GM10248 (cell line): Measurements from ENCODE around the gene RABEP2.

ENCODE experiments used
- CTCF ChIA-PET: fragments of 300-600 bp; sonication (Branson Sonifier 250); formaldehyde crosslinking; extraction: SDS; loops from one replicate; lab custom pipeline; 2021; ENCODE audit warnings: antibody characterized with exemption; lab: Yijun Ruan, JAX
- POLR2A ChIA-PET: fragments of 350-650 bp; sonication (Branson Sonifier 250); formaldehyde crosslinking; extraction: SDS; loops from one replicate; lab custom pipeline; 2020; ENCODE audit warnings: antibody characterized with exemption; lab: Yijun Ruan, JAX
- DNase-seq: peaks from one replicate; pipeline ENCODE4 v3.0.0; 2012; ENCODE audit errors: extremely low spot score
- TF ChIP-seq, protein P1 (sequence below): IDR thresholded peaks from 2 replicates; pipeline ENCODE4 v1.5.1; 2012; ENCODE audit warnings: mild to moderate bottlenecking, low read depth; ENCODE audit errors: extremely low read depth, missing control alignments, control extremely low read depth

RABEP2 gene

DNA sequence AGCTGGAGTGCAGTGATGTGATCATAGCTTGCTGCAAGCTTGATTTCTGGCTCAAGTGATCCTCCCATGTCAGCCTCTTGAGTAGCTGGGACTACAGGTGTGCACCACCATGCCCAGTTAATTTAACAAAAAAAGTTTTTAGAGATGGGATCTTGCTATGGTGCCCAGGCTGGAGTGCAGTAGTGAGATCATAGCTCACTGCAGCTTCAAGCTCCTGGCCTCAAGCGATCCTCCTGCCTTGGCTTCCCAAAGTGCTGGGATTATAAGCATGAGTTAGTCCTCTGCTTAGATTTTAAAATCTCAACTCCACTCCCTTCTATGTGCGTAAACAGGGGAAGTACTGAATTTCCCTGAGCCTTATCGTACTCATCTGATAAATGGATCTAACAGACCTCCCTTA is 6.3 kb downstream of the RABEP2 start:
- TF ChIP-seq, protein P1, sequence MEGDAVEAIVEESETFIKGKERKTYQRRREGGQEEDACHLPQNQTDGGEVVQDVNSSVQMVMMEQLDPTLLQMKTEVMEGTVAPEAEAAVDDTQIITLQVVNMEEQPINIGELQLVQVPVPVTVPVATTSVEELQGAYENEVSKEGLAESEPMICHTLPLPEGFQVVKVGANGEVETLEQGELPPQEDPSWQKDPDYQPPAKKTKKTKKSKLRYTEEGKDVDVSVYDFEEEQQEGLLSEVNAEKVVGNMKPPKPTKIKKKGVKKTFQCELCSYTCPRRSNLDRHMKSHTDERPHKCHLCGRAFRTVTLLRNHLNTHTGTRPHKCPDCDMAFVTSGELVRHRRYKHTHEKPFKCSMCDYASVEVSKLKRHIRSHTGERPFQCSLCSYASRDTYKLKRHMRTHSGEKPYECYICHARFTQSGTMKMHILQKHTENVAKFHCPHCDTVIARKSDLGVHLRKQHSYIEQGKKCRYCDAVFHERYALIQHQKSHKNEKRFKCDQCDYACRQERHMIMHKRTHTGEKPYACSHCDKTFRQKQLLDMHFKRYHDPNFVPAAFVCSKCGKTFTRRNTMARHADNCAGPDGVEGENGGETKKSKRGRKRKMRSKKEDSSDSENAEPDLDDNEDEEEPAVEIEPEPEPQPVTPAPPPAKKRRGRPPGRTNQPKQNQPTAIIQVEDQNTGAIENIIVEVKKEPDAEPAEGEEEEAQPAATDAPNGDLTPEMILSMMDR: no peak
- ChIA-PET CTCF (interaction anchor here (1.1 to 2.2 kb wide), 2 partner anchors 26 to 45 kb away, joined by 3 to 5 read pairs; no protein-coding TSS in a partner anchor), POLR2A (interaction anchor here (1.0 kb wide), 1 partner anchor 56 kb away, joined by 3 read pairs; the partner anchor contains the start of gene SPNS1)
- no peak for DNase-seq

DNA sequence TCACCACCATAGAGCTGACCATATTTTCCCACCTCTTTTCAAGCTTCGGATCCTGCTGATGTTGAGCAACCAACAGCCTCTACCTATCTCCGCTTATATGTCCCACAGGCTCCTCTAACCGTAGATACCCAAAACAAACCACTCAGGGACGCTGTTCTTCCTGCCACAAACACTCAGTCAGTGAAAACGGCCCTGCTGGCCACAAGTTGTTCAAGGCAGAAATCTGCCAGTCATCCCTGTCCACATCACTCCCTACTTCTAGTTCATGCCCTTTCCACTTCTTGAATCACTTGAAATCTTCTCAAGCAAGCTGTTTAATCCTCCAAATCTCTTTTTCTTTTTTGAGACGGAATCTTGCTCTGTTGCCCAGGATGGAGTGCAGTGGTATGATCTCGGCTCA is 7.9 kb downstream of the RABEP2 start:
- ChIA-PET POLR2A (no interaction called here), CTCF (interaction anchor here (2.8 kb wide), 1 partner anchor 28 kb away, joined by 9 read pairs; no protein-coding TSS in a partner anchor)
- DNase-seq: no peak

DNA sequence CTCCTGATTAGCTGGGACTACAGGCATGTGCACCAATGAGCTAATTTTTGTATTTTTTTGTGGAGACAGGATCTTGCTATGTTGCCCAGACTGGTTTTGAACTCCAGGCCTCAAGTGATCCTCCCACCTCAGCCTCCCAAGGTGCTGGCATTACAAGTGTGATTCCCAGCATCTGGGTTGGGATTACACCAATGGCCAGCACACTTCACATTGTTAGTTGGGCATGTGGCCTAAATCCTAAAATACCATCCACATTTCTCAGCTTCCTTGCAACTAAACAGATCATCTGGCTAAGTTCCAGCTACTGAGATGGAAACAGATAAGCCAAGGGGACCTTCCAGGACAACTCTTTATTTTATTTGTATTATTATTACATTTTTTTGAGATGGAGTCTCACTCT is 9.9 kb downstream of the RABEP2 start:
- DNase-seq: no peak

More for the DNA sequence above, 7.9 kb downstream of the RABEP2 start:
- TF ChIP-seq, protein P1: no peak

DNA sequence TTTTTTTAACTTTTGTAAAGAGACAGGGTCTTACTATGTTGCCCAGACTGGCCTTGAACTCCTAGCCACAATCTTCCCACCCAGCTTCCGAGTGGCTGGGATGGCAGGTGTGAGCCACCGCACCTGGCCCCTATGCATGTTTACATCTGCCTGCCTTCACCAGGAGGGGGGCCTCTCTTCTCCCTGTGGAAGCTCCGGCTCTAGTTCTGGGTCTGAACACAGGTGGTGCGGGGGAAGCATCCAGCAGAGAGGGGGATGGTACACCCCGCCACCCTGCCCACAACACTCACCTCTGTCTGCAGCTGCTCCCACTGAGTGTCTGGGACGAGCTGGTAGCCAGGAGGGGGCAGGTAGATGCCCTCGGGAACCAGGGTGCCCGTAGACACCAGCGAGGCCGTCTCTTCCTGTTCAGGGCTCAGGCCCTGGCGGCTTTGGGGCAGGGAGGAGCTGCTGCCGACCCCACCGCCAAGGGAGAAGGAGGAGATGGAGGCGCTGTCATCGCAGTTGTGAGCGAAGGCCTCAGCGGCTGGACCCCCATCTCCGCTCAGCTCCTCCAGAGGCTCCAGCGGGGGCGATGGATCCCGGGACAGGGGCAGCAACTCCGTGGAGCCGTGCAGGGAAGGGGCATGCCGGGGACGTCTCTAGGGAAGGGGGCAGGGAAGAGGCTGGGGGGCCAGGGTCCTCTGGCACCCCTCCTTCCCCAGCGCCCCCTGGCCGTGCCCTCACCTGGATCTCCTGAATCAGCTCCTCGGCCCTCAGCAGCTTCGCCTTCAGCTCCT is 10.9 kb downstream of the RABEP2 start:
- ChIA-PET POLR2A (interaction anchor here (1.0 to 1.5 kb wide), 2 partner anchors 10 to 12 kb away, joined by 3 read pairs; no protein-coding TSS in a partner anchor), CTCF (interaction anchor here (1.2 to 2.7 kb wide), 3 partner anchors 26 to 33 kb away, joined by 3 to 9 read pairs (median 3); no protein-coding TSS in a partner anchor)
- DNase-seq: no peak
- TF ChIP-seq, protein P1: no peak

More for the DNA sequence above, 9.9 kb downstream of the RABEP2 start:
- POLR2A ChIA-PET: interaction anchor here (1.0 to 1.5 kb wide), 2 partner anchors 9 to 13 kb away, joined by 3 read pairs; no protein-coding TSS in a partner anchor
- CTCF ChIA-PET: interaction anchor here (1.2 to 2.8 kb wide), 3 partner anchors 27 to 32 kb away, joined by 3 to 9 read pairs (median 3); no protein-coding TSS in a partner anchor
- TF ChIP-seq, protein P1: no peak

DNA sequence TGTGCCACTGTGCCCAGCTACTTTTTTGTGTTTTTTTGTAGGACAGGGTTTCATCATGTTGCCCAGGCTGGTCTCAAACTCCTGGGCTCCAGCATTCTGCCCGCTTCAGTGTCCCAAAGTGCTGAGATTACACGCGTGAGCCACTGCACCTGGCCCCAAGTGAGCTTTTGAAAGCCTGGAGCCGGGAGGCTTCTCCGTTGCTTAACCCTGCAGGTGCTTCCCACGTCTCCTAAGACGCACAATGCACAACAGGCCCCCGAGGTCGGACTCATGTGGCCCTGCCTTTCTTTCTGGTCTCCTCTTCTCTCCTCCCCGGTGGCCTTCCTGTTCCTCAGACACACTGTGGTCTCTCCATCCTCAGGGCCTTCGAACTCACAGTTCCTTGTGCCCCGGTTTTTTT is 12.5 kb downstream of the RABEP2 start:
- DNase-seq: no peak
- CTCF ChIA-PET: interaction anchor here (1.4 to 2.7 kb wide), 3 partner anchors 20 to 39 kb away, joined by 3 to 9 read pairs (median 7); no protein-coding TSS in a partner anchor
- POLR2A ChIA-PET: interaction anchor here (0.5 to 0.7 kb wide), 2 partner anchors 30 to 39 kb away, joined by 3 to 15 read pairs; no protein-coding TSS in a partner anchor
- TF ChIP-seq, protein P1: no peak
